NT2/D1 (cell line): ENCODE measurements around the gene SLC8A1.

Source experiments
- DNase-seq: peaks from one replicate; pipeline ENCODE4 v3.0.0-alpha.2; 2011; ENCODE audit warnings: low read depth, low spot score
- H3K27me3 ChIP-seq: 2 replicates; pipeline ENCODE4 v1.6.0; 2011; ENCODE audit warnings: mild to moderate bottlenecking; ENCODE audit not compliant: insufficient read length, insufficient read depth
- H3K36me3 ChIP-seq: 2 replicates; pipeline ENCODE4 v1.6.1; 2011; ENCODE audit warnings: mild to moderate bottlenecking, low read length, mixed read lengths; ENCODE audit not compliant: insufficient read depth, insufficient read length
- H3K4me1 ChIP-seq: 2 replicates; pipeline ENCODE4 v1.5.1; 2011; ENCODE audit not compliant: insufficient read depth, insufficient read length
- H3K4me3 ChIP-seq: 2 replicates; pipeline ENCODE4 v1.5.1; 2011; ENCODE audit warnings: low read depth; ENCODE audit not compliant: insufficient read length
- H3K9ac ChIP-seq: 2 replicates; pipeline ENCODE4 v1.6.0; 2011; ENCODE audit warnings: low read depth; ENCODE audit not compliant: insufficient read length
- H3K9me3 ChIP-seq: 2 replicates; pipeline ENCODE4 v1.5.1; 2011; ENCODE audit warnings: mild to moderate bottlenecking, low read length; ENCODE audit not compliant: insufficient read depth
- SUZ12 ChIP-seq: IDR thresholded peaks from 2 replicates; pipeline ENCODE4 v1.6.1; 2011; ENCODE audit not compliant: insufficient read length, insufficient read depth; ENCODE audit errors: extremely low read depth
- YY1 ChIP-seq: IDR thresholded peaks from 2 replicates; pipeline ENCODE4 v1.6.1; 2011; ENCODE audit not compliant: insufficient read length, insufficient read depth
- ZNF274 ChIP-seq: IDR thresholded peaks from 2 replicates; pipeline ENCODE4 v1.6.1; 2011; ENCODE audit warnings: mild to moderate bottlenecking, low read depth, low read length

The SLC8A1 gene

DNA sequence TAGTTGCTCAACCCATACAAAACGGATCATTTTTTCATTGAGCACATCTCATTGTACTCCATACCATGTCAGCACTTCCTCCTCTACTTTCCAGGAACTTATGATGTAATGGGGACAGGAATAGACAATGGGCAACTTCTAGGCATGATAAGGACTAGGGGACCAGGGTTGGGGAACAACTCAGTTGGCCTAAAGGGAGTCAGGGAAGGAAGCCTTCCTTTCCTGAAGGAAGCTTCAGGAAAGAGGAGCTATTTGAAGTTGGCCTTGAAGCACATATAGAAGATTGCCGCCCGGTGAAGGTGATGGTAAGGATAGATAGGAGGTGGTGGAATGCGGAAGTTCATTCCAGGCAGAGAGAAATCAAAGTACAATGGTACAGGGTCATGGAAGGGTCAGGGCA, 283.9 kb downstream of the SLC8A1 start:
- Histone ChIP-seq H3K27me3 (no peaks in the 10 kb centered on the region), H3K4me1 (no peaks in the 10 kb centered on the region), H3K36me3 (no peaks in the 10 kb centered on the region), H3K4me3 (no peak overlapping the region), H3K9ac (no peak overlapping the region), H3K9me3 (no peaks in the 10 kb centered on the region)
- no peak for DNase-seq
- TF ChIP-seq SUZ12: no peak
- TF ChIP-seq YY1: no peak
- no peak for TF ChIP-seq ZNF274

DNA sequence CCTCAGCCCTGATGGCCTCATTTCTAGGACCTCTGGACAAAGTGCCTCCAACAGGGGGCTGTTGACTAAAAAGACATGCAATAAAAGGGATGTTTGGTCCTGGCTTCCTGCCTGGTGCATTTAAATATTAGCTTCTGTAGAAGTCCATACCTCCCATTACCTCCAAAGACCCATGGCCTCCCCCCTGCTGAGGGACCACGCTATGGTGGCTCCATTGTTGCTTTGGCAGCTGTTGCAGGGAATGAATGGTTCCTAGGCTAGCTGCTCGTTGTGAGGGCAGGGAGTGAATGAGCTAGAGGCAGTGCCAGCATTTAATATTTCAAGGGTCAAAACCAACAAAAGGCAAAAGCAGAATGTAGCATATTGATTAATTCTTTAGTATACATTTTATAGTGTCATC, 285.9 kb downstream of the SLC8A1 start:
- no peak for DNase-seq
- no peaks in the 10 kb centered on the region for H3K36me3 ChIP-seq
- H3K9me3 ChIP-seq: no peaks in the 10 kb centered on the region
- no peak overlapping the region for H3K9ac ChIP-seq
- no peak overlapping the region for H3K4me3 ChIP-seq
- H3K27me3 ChIP-seq: no peaks in the 10 kb centered on the region
- TF ChIP-seq SUZ12: no peak
- no peak for TF ChIP-seq ZNF274
- no peak for TF ChIP-seq YY1
- H3K4me1 ChIP-seq: no peaks in the 10 kb centered on the region

DNA sequence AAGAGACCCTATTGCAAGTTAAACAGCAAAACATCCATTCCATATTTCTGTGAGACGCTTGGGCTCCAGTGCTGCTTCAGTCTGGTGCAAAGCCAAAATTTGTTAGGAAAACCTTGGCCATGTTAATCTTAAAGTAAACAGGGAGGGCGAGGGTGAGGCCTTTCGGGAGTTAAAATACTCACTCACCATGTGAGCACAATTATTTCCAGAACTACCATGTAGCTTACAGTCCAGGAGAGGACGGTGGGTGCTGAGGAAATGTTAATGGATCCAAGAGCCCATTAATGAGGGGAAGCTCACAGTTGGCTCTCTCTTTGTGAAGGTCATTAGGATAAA, 286.4 kb downstream of the SLC8A1 start:
- no peak for DNase-seq
- no peak overlapping the region for H3K9ac ChIP-seq
- H3K9me3 ChIP-seq: no peaks in the 10 kb centered on the region
- TF ChIP-seq SUZ12: no peak
- no peak for TF ChIP-seq ZNF274
- TF ChIP-seq YY1: no peak
- H3K4me1 ChIP-seq: no peaks in the 10 kb centered on the region
- H3K27me3 ChIP-seq: no peaks in the 10 kb centered on the region
- H3K4me3 ChIP-seq: no peak overlapping the region
- H3K36me3 ChIP-seq: no peaks in the 10 kb centered on the region

DNA sequence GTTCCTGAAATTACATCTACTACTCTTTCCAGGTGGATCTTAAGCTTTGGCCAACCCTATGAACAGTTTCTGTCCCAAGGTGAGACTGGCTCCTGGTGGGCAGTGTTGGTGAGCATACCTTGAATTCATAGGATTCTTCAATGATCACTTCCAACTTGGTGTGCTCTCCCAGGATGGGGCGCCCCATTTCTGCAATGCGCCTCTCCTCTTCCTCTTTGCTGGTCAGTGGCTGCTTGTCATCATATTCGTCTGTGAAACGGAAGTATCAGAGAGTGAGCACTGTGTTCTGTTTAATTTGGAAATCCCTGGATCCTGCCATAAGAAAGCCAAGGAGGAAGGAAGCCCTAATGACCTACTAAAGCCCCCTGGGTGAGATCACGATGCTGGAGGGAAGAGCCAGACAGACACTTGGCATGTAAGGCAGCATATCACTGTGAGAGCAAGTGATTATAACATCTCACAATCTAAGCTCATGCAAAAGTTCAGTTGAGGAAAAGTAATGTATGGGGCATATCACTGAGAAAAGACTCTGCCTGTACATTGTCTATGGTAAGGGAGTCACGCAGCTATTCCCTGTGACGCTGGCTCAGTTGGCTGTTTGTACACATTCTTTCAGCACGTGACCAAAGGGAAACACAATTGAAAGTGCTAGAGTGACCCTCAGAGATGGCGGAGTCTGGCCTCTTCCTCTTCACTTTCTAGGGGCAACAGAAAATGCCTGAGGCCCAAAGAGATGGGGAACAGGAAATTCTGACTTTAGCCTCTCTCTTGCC, 287.0 kb downstream of the SLC8A1 start:
- H3K4me3 ChIP-seq: no peak overlapping the region
- no peaks in the 10 kb centered on the region for H3K27me3 ChIP-seq
- DNase-seq: no peak
- H3K9me3 ChIP-seq: no peaks in the 10 kb centered on the region
- H3K4me1 ChIP-seq: no peaks in the 10 kb centered on the region
- TF ChIP-seq SUZ12: no peak
- no peak for TF ChIP-seq ZNF274
- no peak for TF ChIP-seq YY1
- no peaks in the 10 kb centered on the region for H3K36me3 ChIP-seq
- no peak overlapping the region for H3K9ac ChIP-seq

DNA sequence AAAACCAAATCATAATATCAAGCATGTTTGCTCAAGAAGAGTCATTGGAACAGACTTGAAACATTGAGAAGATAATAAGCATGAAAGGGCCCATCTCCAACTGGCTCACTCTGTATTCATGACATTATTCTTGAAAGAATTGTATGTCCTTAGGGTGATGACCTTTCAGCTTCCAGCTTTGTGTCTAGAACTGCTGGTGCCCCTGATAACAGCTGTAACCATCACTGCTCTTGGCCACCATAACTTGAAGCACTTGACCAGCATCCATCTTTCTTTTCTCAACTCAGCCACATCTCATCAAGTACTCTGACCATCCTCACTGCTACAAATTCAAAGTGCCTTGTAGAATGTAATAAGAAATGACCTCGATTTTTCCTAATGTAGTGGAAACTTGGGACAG, 289.9 kb downstream of the SLC8A1 start:
- no peak for TF ChIP-seq YY1
- no peak for TF ChIP-seq SUZ12
- TF ChIP-seq ZNF274: no peak
- no peak overlapping the region for H3K9ac ChIP-seq
- no peak overlapping the region for H3K4me3 ChIP-seq
- no peak for DNase-seq
- no peaks in the 10 kb centered on the region for H3K4me1 ChIP-seq
- H3K36me3 ChIP-seq: no peaks in the 10 kb centered on the region
- no peaks in the 10 kb centered on the region for H3K9me3 ChIP-seq
- no peaks in the 10 kb centered on the region for H3K27me3 ChIP-seq

DNA sequence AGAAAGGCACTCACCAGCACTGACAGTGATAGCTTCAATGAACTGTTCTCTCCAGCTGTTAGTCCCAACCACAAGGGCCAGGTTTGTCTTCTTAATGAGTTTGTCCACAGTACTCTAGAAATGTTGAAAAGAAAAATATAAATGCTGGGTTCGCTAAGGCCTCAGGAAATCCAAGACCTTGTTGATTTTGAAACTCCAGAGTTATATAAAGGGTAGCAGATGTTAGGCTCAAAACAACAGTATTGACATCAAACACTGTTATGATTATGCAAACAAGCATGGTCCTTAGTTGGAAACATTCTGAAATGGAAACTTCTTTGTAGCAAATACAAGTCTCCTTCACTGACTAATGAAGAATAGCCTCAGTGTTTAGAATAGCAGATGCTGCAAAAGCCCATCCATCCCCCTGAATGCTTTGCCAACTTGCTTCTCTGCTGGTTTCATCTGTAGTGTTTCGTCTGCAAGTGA, 291.1 kb downstream of the SLC8A1 start:
- H3K27me3 ChIP-seq: no peaks in the 10 kb centered on the region
- H3K9me3 ChIP-seq: no peaks in the 10 kb centered on the region
- TF ChIP-seq ZNF274: no peak
- no peak for TF ChIP-seq YY1
- TF ChIP-seq SUZ12: no peak
- no peak for DNase-seq
- no peak overlapping the region for H3K9ac ChIP-seq
- H3K4me3 ChIP-seq: no peak overlapping the region
- H3K36me3 ChIP-seq: no peaks in the 10 kb centered on the region
- H3K4me1 ChIP-seq: no peaks in the 10 kb centered on the region

- no peaks in the 10 kb centered on the region for H3K4me1 ChIP-seq
- no peaks in the 10 kb centered on the region for H3K27me3 ChIP-seq
- DNase-seq: no peak
- H3K9ac ChIP-seq: no peak overlapping the region
- no peaks in the 10 kb centered on the region for H3K36me3 ChIP-seq
- no peaks in the 10 kb centered on the region for H3K9me3 ChIP-seq
- H3K4me3 ChIP-seq: no peak overlapping the region
- no peak for TF ChIP-seq ZNF274
- TF ChIP-seq SUZ12: no peak
- TF ChIP-seq YY1: no peak
Observed at GRCh38 chr2:40159333-40159732, 292.6 kb downstream of the SLC8A1 start.

- no peaks in the 10 kb centered on the region for H3K36me3 ChIP-seq
- no peak for DNase-seq
- no peaks in the 10 kb centered on the region for H3K4me1 ChIP-seq
- no peak overlapping the region for H3K9ac ChIP-seq
- H3K27me3 ChIP-seq: no peaks in the 10 kb centered on the region
- TF ChIP-seq ZNF274 (no peak), YY1 (no peak), SUZ12 (no peak)
- H3K9me3 ChIP-seq: no peaks in the 10 kb centered on the region
- H3K4me3 ChIP-seq: no peak overlapping the region
Observed at GRCh38 chr2:40158781-40159180, 293.1 kb downstream of the SLC8A1 start.
